Keratinocyte (primary cell): ENCODE measurements around the gene OPALIN. TPM values are rescaled to one million over a fixed set of nuclear protein-coding genes. Genes with fewer than 3 reads are reported as not detected.

ENCODE experiments used
- DNase-seq: peaks from one replicate; pipeline ENCODE4 v3.0.0-alpha.2; 2011; ENCODE audit warnings: low read depth, missing footprints, low spot score
- FAIRE-seq: peaks from 2 replicates; lab custom pipeline; 2011; peaks lifted over from hg19 to GRCh38; lab: Jason Lieb, UNC
- H2AFZ ChIP-seq: 2 replicates; pipeline ENCODE4 v1.6.0; 2012; ENCODE audit warnings: low read length, control low read depth, inconsistent platforms; ENCODE audit not compliant: control insufficient read depth
- H3K27ac ChIP-seq: 2 replicates; pipeline ENCODE4 v1.5.1; 2011; ENCODE audit warnings: low read length; ENCODE audit not compliant: control insufficient read depth, insufficient read depth
- H3K27me3 ChIP-seq: 3 replicates; pipeline ENCODE4 v1.6.0; 2011; ENCODE audit warnings: low read length; ENCODE audit not compliant: control insufficient read depth, insufficient read depth; ENCODE audit errors: extremely low read depth
- H3K36me3 ChIP-seq, 2 experiments: 2 replicates in 1 of 2; 3 replicates in 1 of 2; pipeline ENCODE4 v1.5.1; 2011; ENCODE audit warnings: low read length in 2 of 2, mild to moderate bottlenecking in 1 of 2; ENCODE audit not compliant: control insufficient read depth in 2 of 2, insufficient read depth in 2 of 2; ENCODE audit errors: extremely low read depth in 1 of 2
- H3K4me1 ChIP-seq: 3 replicates; pipeline ENCODE4 v1.5.1; 2011; ENCODE audit warnings: low read length; ENCODE audit not compliant: control insufficient read depth, insufficient read depth; ENCODE audit errors: extremely low read depth
- H3K4me2 ChIP-seq: 3 replicates; pipeline ENCODE4 v1.6.0; 2011; ENCODE audit warnings: low read depth, low read length; ENCODE audit not compliant: control insufficient read depth, insufficient read depth; ENCODE audit errors: extremely low read depth
- H3K4me3 ChIP-seq, 3 experiments: fragments of 200-600 bp in 1 of 3; sonication (generic) in 1 of 3; 2 replicates in 2 of 3; 3 replicates in 1 of 3; pipeline ENCODE4 v1.5.1; 2011 to 2016; ENCODE audit warnings: low read length in 3 of 3, mild to moderate bottlenecking in 3 of 3, control low read depth in 2 of 3, inconsistent platforms in 1 of 3, low read depth in 1 of 3, mixed read lengths in 1 of 3, mixed run types in 1 of 3, moderate library complexity in 1 of 3; ENCODE audit not compliant: control insufficient read depth in 2 of 3, insufficient read depth in 2 of 3; ENCODE audit errors: extremely low read depth in 1 of 3
- H3K79me2 ChIP-seq: 2 replicates; pipeline ENCODE4 v1.6.0; 2012; ENCODE audit warnings: low read length; ENCODE audit not compliant: control insufficient read depth, insufficient read depth
- H3K9ac ChIP-seq: 3 replicates; pipeline ENCODE4 v1.6.0; 2011; ENCODE audit warnings: low read length; ENCODE audit not compliant: control insufficient read depth, insufficient read depth; ENCODE audit errors: extremely low read depth
- H3K9me1 ChIP-seq: 3 replicates; pipeline ENCODE4 v1.6.0; 2011; ENCODE audit warnings: low read length; ENCODE audit not compliant: control insufficient read depth, insufficient read depth; ENCODE audit errors: extremely low read depth
- H3K9me3 ChIP-seq: 2 replicates; pipeline ENCODE4 v1.5.1; 2012; ENCODE audit warnings: low read depth, low read length; ENCODE audit not compliant: control insufficient read depth
- H4K20me1 ChIP-seq: 3 replicates; pipeline ENCODE4 v1.6.0; 2011; ENCODE audit warnings: low read length; ENCODE audit not compliant: control insufficient read depth, insufficient read depth; ENCODE audit errors: extremely low read depth
- EZH2 ChIP-seq: IDR thresholded peaks from one replicate; pipeline ENCODE4 v1.6.1; 2012; ENCODE audit warnings: inconsistent platforms, mild to moderate bottlenecking, low read length, moderate library complexity
- dilution Hi-C: fragments of 300-500 bp; cut with MboI; formaldehyde crosslinking; loops from one replicate; pipeline ENCODE4 v1.7.0; 2020; ENCODE audit warnings: low sequenced_read_pairs; ENCODE audit not compliant: extremely low pct_ligation_motif_present
- polyA plus RNA-seq, 5 experiments: library from polyadenylated mRNA; depleted of rRNA in 3 of 5; stranded (reverse) in 3 of 5; stranded (forward) in 1 of 5; unstranded in 1 of 5; fragments of >200 nt; gene quantifications; 1 replicate in 1 of 5; 2 replicates in 3 of 5; 3 replicates in 1 of 5; pipeline versions ENCODE4 v1.2.1 to v1.2.3, GENCODE V29; 2011 to 2012; ENCODE audit warnings: missing spikeins in 2 of 5, low read depth in 1 of 5, low replicate concordance in 1 of 5
- TF ChIP-seq, protein P1 (sequence below), 3 experiments: IDR thresholded peaks in 1 of 3; conservative IDR thresholded peaks in 1 of 3; optimal IDR thresholded peaks in 1 of 3; 2 replicates in 2 of 3; 3 replicates in 1 of 3; pipeline versions ENCODE3 to v1.5.1; 2011; ENCODE audit warnings: low read length in 3 of 3, mild to moderate bottlenecking in 3 of 3, moderate library complexity in 2 of 3, control low read depth in 1 of 3, inconsistent platforms in 1 of 3; ENCODE audit not compliant: insufficient read depth in 2 of 3; ENCODE audit errors: extremely low read depth in 1 of 3

OPALIN gene
- polyA plus RNA-seq, 1 donor (not counting 4 experiments of a cell fraction or from before 2014, with no cell fraction given), result not detected

DNA sequence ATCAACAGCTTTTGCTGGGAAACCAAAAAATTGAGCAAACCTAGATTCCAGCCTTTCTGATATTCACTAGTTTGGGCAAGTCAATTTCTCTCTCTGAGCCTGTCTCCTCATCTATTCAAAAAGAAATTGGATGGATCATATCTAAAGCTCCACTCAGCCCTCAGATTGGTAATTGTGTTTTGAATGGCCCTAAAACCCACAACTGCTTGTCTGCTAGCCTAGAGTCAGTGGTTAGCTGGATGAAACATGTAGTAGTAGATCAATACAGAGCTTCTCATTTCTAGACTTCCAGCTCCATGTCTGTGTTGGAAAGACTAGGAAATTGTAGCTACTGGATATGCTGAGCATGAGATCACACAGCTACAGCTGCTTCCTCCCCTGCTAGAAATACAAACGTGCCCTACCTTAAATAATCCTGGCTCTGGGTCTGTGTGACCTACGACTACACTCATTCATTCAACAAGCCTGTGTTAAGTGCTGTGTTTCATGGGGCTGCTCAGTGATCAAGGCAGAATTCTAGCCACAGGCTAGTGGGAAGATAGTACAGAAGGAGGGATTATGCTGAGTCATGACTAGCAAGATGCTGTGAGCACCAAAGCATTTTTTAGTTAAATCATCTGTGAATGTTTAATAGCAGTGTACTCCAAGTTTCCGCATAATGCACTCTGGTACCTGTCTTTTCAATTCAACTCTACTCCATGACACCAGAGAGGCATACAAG lies 38.9 kb downstream of the OPALIN start:
- H3K9me3 ChIP-seq, result no peaks in the 10 kb centered on the region
- dilution Hi-C loops, result no loop called here
- H3K79me2 ChIP-seq, result no peaks in the 10 kb centered on the region
- TF ChIP-seq EZH2, result no peak
- TF ChIP-seq, protein P1, sequence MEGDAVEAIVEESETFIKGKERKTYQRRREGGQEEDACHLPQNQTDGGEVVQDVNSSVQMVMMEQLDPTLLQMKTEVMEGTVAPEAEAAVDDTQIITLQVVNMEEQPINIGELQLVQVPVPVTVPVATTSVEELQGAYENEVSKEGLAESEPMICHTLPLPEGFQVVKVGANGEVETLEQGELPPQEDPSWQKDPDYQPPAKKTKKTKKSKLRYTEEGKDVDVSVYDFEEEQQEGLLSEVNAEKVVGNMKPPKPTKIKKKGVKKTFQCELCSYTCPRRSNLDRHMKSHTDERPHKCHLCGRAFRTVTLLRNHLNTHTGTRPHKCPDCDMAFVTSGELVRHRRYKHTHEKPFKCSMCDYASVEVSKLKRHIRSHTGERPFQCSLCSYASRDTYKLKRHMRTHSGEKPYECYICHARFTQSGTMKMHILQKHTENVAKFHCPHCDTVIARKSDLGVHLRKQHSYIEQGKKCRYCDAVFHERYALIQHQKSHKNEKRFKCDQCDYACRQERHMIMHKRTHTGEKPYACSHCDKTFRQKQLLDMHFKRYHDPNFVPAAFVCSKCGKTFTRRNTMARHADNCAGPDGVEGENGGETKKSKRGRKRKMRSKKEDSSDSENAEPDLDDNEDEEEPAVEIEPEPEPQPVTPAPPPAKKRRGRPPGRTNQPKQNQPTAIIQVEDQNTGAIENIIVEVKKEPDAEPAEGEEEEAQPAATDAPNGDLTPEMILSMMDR (optimal IDR thresholded peaks at IDR 0.05 in 1 of 3, IDR thresholded peaks at IDR 0.05 in 1 of 3, conservative IDR thresholded peaks at IDR 0.05 in 1 of 3; ENCODE audit: extremely low read depth in 1 of 3, insufficient read depth in 2 of 3, low read length in 3 of 3), result no peak
- no peak overlapping the region for H3K27ac ChIP-seq
- H2AFZ ChIP-seq, result no peak overlapping the region
- H3K27me3 ChIP-seq, result peaks cover 2% of the 10 kb centered on the region
- no peaks in the 10 kb centered on the region for H3K9me1 ChIP-seq
- no peak overlapping the region for H3K4me2 ChIP-seq
- no peaks in the 10 kb centered on the region for H3K4me1 ChIP-seq
- H4K20me1 ChIP-seq, result no peaks in the 10 kb centered on the region
- no peak overlapping the region for H3K4me3 ChIP-seq
- DNase-seq (no peak), FAIRE-seq (no peak)
- H3K9ac ChIP-seq, result no peak overlapping the region
- no peaks in the 10 kb centered on the region for H3K36me3 ChIP-seq

DNA sequence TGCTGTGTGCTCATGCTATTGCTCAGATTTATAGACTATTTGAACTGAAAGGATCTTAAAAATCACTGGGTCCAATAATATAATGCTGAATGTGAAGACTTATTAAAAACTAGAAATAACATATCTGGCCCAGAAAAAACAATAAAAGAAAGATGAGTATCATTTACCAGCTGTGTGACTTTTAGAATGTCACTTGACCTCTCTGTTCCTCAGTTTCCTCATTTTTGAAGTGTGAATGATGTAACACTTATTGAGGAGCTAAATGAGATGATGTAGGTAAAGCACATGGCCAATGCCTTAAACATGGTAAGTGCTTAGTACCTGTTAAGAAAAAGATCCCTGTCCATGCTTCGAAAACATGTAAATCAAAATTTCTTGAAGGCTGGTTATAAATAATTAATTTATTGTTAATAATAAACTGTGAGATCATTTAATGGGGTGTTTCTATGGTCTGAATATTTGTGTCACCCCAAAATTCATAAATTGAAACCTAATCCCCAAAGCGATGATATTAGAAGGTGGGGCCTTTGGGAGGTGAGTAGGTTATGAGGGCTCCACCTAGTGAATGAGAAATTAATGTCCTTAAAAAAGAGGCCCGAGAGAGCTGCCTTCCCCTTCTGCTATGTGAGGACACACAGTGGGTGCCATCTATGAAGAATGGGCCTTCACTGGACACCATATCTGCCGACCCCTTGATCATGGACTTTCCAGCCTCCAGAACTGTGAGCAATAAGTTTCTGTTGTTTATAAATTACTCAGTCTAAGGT lies 41.6 kb downstream of the OPALIN start:
- TF ChIP-seq, protein P1 (optimal IDR thresholded peaks at IDR 0.05 in 1 of 3, IDR thresholded peaks at IDR 0.05 in 1 of 3, conservative IDR thresholded peaks at IDR 0.05 in 1 of 3; ENCODE audit: extremely low read depth in 1 of 3, insufficient read depth in 2 of 3, low read length in 3 of 3), result no peak
- no peak for TF ChIP-seq EZH2
- Histone ChIP-seq H4K20me1 (no peaks in the 10 kb centered on the region), H3K4me1 (no peaks in the 10 kb centered on the region), H3K4me2 (no peak overlapping the region), H3K79me2 (no peaks in the 10 kb centered on the region), H3K27me3 (no peaks in the 10 kb centered on the region), H3K9me3 (no peaks in the 10 kb centered on the region), H2AFZ (no peak overlapping the region), H3K9ac (no peak overlapping the region), H3K36me3 (no peaks in the 10 kb centered on the region), H3K9me1 (no peaks in the 10 kb centered on the region), H3K4me3 (no peak overlapping the region), H3K27ac (no peak overlapping the region)
- DNase-seq, result no peak
- no peak for FAIRE-seq
- dilution Hi-C loops, result no loop called here
